ENCODE data around the gene MRPL10. TPM values are rescaled to one million over a fixed set of nuclear protein-coding genes. Genes with fewer than 3 reads are reported as not detected.

MRPL10 gene
- total and polyA plus RNA-seq, 2 experiments from 2014 or later = 50.2 to 74.7 TPM

DNA sequence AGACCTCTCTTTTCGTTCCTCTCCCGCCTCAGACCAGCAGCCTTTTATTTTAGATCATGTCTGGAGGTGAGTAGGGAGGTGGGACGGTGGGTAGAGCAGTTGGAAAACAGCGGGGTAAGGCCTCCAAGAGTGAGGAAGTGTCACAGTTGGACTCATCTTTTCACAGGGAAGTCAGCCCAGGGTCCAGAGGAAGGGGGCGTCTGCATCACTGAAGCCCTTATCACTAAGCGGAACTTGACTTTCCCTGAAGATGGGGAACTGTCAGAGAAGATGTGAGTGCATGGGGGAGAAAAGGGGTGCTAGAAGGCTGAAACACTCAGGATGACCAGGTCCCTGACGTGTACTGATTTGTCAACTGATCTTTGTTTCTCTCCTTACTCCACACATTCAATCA is 590 bp upstream of the MRPL10 start:
- peaks cover 16% of the 10 kb centered on the region for H3K36me3 Mint-ChIP-seq (ENCODE audit: low read depth)
- H3K27ac Mint-ChIP-seq = no peak overlapping the region
- H3K27me3 ChIP-seq (ENCODE audit: insufficient read depth) = no peaks in the 10 kb centered on the region
- H4K20me1 ChIP-seq (replicated peaks; ENCODE audit: insufficient read depth) = peaks cover 8% of the 10 kb centered on the region
- H3K4me2 ChIP-seq = peak overlapping the region; percentile 83
- no peak overlapping the region for H3K27ac ChIP-seq (ENCODE audit: low read depth)
- peaks cover 4% of the 10 kb centered on the region; the same call in 1 of the 2 replicates for H3F3A ChIP-seq (replicated peaks; ENCODE audit: low read depth)
- H3K27me3 Mint-ChIP-seq (ENCODE audit: insufficient read depth, low read depth, poor library complexity) = peaks cover 14% of the 10 kb centered on the region
- H3K9me2 ChIP-seq (ENCODE audit: insufficient read depth) = no peaks in the 10 kb centered on the region
- TF ChIP-seq, protein P1, sequence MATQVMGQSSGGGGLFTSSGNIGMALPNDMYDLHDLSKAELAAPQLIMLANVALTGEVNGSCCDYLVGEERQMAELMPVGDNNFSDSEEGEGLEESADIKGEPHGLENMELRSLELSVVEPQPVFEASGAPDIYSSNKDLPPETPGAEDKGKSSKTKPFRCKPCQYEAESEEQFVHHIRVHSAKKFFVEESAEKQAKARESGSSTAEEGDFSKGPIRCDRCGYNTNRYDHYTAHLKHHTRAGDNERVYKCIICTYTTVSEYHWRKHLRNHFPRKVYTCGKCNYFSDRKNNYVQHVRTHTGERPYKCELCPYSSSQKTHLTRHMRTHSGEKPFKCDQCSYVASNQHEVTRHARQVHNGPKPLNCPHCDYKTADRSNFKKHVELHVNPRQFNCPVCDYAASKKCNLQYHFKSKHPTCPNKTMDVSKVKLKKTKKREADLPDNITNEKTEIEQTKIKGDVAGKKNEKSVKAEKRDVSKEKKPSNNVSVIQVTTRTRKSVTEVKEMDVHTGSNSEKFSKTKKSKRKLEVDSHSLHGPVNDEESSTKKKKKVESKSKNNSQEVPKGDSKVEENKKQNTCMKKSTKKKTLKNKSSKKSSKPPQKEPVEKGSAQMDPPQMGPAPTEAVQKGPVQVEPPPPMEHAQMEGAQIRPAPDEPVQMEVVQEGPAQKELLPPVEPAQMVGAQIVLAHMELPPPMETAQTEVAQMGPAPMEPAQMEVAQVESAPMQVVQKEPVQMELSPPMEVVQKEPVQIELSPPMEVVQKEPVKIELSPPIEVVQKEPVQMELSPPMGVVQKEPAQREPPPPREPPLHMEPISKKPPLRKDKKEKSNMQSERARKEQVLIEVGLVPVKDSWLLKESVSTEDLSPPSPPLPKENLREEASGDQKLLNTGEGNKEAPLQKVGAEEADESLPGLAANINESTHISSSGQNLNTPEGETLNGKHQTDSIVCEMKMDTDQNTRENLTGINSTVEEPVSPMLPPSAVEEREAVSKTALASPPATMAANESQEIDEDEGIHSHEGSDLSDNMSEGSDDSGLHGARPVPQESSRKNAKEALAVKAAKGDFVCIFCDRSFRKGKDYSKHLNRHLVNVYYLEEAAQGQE (IDR thresholded peaks at IDR 0.05; ENCODE audit: unreplicated experiment) = no peak
- TF ChIP-seq JUNB (IDR thresholded peaks at IDR 0.05; ENCODE audit: unreplicated experiment) (no peak), ZNF114 (CRISPR knock-in tag; IDR thresholded peaks at IDR 0.05) (no peak), STAT1 (IDR thresholded peaks at IDR 0.05; ENCODE audit: unreplicated experiment) (no peak), ZNF331 (CRISPR knock-in tag; IDR thresholded peaks at IDR 0.05; ENCODE audit: low read depth) (no peak), EZH2 (IDR thresholded peaks at IDR 0.05; ENCODE audit: low read depth, unreplicated experiment) (no peak)
- TF ChIP-seq, protein P2, sequence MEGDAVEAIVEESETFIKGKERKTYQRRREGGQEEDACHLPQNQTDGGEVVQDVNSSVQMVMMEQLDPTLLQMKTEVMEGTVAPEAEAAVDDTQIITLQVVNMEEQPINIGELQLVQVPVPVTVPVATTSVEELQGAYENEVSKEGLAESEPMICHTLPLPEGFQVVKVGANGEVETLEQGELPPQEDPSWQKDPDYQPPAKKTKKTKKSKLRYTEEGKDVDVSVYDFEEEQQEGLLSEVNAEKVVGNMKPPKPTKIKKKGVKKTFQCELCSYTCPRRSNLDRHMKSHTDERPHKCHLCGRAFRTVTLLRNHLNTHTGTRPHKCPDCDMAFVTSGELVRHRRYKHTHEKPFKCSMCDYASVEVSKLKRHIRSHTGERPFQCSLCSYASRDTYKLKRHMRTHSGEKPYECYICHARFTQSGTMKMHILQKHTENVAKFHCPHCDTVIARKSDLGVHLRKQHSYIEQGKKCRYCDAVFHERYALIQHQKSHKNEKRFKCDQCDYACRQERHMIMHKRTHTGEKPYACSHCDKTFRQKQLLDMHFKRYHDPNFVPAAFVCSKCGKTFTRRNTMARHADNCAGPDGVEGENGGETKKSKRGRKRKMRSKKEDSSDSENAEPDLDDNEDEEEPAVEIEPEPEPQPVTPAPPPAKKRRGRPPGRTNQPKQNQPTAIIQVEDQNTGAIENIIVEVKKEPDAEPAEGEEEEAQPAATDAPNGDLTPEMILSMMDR (conservative IDR thresholded peaks at IDR 0.05; ENCODE audit: low read depth in 2 of 2) = no peak
- H3K4me1 Mint-ChIP-seq = peaks cover 8% of the 10 kb centered on the region
- H2AFZ ChIP-seq = no peak overlapping the region
- H3K9me3 Mint-ChIP-seq = no peaks in the 10 kb centered on the region; the same call in 2 of the 3 replicates
- H3K4me1 ChIP-seq (ENCODE audit: insufficient read depth) = peaks cover 11% of the 10 kb centered on the region; the same call in 1 of the 2 replicates
- H3K36me3 ChIP-seq (ENCODE audit: insufficient read depth) = no peaks in the 10 kb centered on the region
- peak overlapping the region; percentile 72 for H3K4me3 ChIP-seq
- no peak; the same call in 2 of the 3 replicates for ATAC-seq
- peak overlapping the region; percentile 93 for H3K4me3 Mint-ChIP-seq
- peaks cover 20% of the 10 kb centered on the region for H3K79me2 ChIP-seq (replicated peaks; ENCODE audit: insufficient read depth)
- DNase-seq (ENCODE audit: low spot score) = no peak

DNA sequence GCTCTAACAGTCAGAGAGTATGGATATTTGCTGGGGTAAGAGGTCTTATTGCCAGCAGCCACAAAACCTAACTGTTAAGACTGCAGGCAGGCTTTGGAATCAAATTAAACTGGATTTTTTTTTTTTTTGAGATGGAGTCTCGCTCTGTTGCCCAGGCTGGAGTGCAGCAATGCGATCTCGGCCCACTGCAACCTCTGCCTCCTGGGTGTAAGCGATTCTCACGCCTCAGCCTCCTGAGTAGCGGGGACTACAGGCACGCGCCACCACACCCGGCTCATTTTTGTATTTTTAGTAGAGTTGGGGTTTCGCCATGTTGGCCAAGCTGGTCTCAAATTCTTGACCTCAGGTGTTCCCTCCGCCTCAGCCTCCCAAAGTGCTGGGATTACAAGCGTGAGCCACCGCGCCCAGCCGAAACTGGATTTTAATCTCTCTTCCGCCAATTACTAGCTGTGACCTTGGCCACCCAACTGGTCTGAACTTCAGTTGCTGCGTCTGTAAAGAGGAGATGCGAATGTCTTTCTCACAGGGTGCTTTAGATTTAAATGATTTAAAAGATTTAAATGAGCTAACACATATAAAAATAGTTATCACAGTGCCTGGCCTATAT is 842 bp downstream of the MRPL10 start:
- peaks cover 4% of the 10 kb centered on the region; the same call in 1 of the 2 replicates for H3F3A ChIP-seq (replicated peaks; ENCODE audit: low read depth)
- Mint-ChIP-seq H3K27me3 (ENCODE audit: insufficient read depth, low read depth, poor library complexity) (peaks cover 12% of the 10 kb centered on the region), H3K9me3 (no peaks in the 10 kb centered on the region; the same call in 2 of the 3 replicates), H3K27ac (no peak overlapping the region; the same call in 1 of the 2 replicates), H3K36me3 (ENCODE audit: low read depth) (peaks cover 28% of the 10 kb centered on the region), H3K4me1 (peaks cover 8% of the 10 kb centered on the region), H3K4me3 (peak overlapping the region; percentile 93)
- DNase-seq (ENCODE audit: low spot score) (no peak), ATAC-seq (no peak)
- peaks cover 11% of the 10 kb centered on the region; the same call in 1 of the 2 replicates for H3K4me1 ChIP-seq (ENCODE audit: insufficient read depth)
- peaks cover 20% of the 10 kb centered on the region for H3K79me2 ChIP-seq (replicated peaks; ENCODE audit: insufficient read depth)
- H4K20me1 ChIP-seq (replicated peaks; ENCODE audit: insufficient read depth) = peaks cover 8% of the 10 kb centered on the region
- H3K4me3 ChIP-seq = peak overlapping the region; percentile 72
- H3K36me3 ChIP-seq (ENCODE audit: insufficient read depth) = peaks cover 7% of the 10 kb centered on the region; the same call in 1 of the 2 replicates
- H2AFZ ChIP-seq = no peak overlapping the region
- no peaks in the 10 kb centered on the region for H3K9me2 ChIP-seq (ENCODE audit: insufficient read depth)
- TF ChIP-seq STAT1 (IDR thresholded peaks at IDR 0.05; ENCODE audit: unreplicated experiment) (no peak), EZH2phosphoT487 (IDR thresholded peaks at IDR 0.05; ENCODE audit: unreplicated experiment) (no peak)
- TF ChIP-seq, protein P2 (conservative IDR thresholded peaks at IDR 0.05; ENCODE audit: low read depth in 2 of 2) = no peak
- no peaks in the 10 kb centered on the region for H3K27me3 ChIP-seq (ENCODE audit: insufficient read depth)
- no peak overlapping the region for H3K27ac ChIP-seq (ENCODE audit: low read depth)
- peak overlapping the region; percentile 82 for H3K4me2 ChIP-seq

Measured in GM23338 (cell line).